ENCODE measurements around the gene NRXN3. TPM values are rescaled to one million over a fixed set of nuclear protein-coding genes. Genes with fewer than 3 reads are reported as not detected.
A peak's percentile ranks its signal among the peaks of the same experiment; 100 is the strongest.

The NRXN3 gene
- total and polyA plus RNA-seq, 2 of the 4 experiments (the other 2 are of a cell fraction), result 4.8 to 25.1 TPM

DNA sequence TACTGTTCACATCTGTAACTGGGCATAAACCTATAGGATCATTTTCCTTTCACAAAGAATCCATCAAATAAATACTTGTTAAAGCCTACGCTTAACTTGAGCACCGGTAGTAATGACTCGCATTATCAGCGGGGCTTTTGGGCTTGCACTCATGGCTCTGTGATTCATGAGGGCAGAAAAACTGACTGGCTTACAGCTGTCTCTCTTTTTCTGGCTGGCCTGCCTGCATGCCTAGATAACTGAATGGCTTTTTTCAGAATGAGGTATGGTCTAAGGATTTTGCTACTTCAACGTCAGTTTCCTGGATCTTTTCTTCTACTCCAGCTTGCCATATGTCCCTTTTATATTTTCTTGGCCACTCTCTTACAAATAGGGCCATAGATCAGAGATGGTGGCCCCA is 531.1 kb downstream of the NRXN3 start:
- Histone ChIP-seq H3K23ac (ENCODE audit: low read depth, low read length) (no peak overlapping the region), H3K18ac (ENCODE audit: low read depth, low read length) (no peak overlapping the region), H3K27me3 (ENCODE audit: control insufficient read depth, insufficient read depth, low read length) (no peaks in the 10 kb centered on the region), H3K4ac (ENCODE audit: low read depth, low read length) (no peak overlapping the region), H2BK120ac (ENCODE audit: low read depth, low read length) (no peak overlapping the region), H4K91ac (ENCODE audit: insufficient read depth, low read depth, low read length) (no peak overlapping the region), H2BK15ac (ENCODE audit: low read depth, low read length) (no peak overlapping the region), H2BK5ac (ENCODE audit: low read depth, low read length, poor library complexity, severe bottlenecking) (no peak overlapping the region), H3K4me3 (ENCODE audit: insufficient read depth, low read depth, low read length) (no peak overlapping the region), H3K4me1 (ENCODE audit: control insufficient read depth, insufficient read depth, low read length) (no peaks in the 10 kb centered on the region), H2AK5ac (ENCODE audit: low read depth, low read length) (no peak overlapping the region), H4K8ac (ENCODE audit: low read depth in 2 of 2, low read length in 2 of 2) (no peak overlapping the region), H2AK9ac (replicated peaks; ENCODE audit: low read depth, low read length, poor library complexity) (no peak overlapping the region), H3K9ac (ENCODE audit: low read depth, low read length) (no peak overlapping the region), H3K79me1 (ENCODE audit: low read depth in 1 of 2, low read length in 2 of 2) (no peaks in the 10 kb centered on the region), H3K36me3 (ENCODE audit: control insufficient read depth, insufficient read depth, low read length) (no peaks in the 10 kb centered on the region), H3K9me1 (ENCODE audit: insufficient read depth, low read length) (no peaks in the 10 kb centered on the region), H4K20me1 (ENCODE audit: insufficient read depth, low read length) (no peaks in the 10 kb centered on the region), H3K27ac (ENCODE audit: insufficient read depth, low read length) (no peak overlapping the region), H3K56ac (ENCODE audit: extremely low read depth, insufficient read depth, low read length) (no peak overlapping the region), H2BK20ac (ENCODE audit: low read depth, low read length) (no peak overlapping the region), H3K14ac (replicated peaks; ENCODE audit: low read depth, low read length) (no peak overlapping the region), H3K9me3 (ENCODE audit: control insufficient read depth, insufficient read depth, low read length) (no peaks in the 10 kb centered on the region), H2AFZ (replicated peaks; ENCODE audit: low read length, poor library complexity) (no peak overlapping the region), H4K5ac (ENCODE audit: low read depth, low read length) (no peak overlapping the region), H3K4me2 (ENCODE audit: low read depth, low read length) (no peak overlapping the region)
- BruUV-seq (replicated peaks), result no TSS peak
- in situ Hi-C loops (cut with MboI; ENCODE audit: low sequenced_read_pairs) (no loop called here), dilution Hi-C loops (cut with HindIII; ENCODE audit: low sequenced_read_pairs, unreplicated experiment) (no loop called here), intact Hi-C loops (cut with micrococcal nuclease) (no loop called here)
- ATAC-seq (ENCODE audit: low read depth) (no peak), DNase-seq (peak; percentile 25)
- POLR2A ChIA-PET (ENCODE audit: unreplicated experiment), result no interaction called here
- TF ChIP-seq MXI1 (IDR thresholded peaks at IDR 0.05; ENCODE audit: borderline replicate concordance, low read depth, low read length) (no peak), MAZ (IDR thresholded peaks at IDR 0.05; ENCODE audit: borderline replicate concordance, low read depth, low read length) (no peak)
- WGBS, 2 experiments (ENCODE audit: extremely low coverage in 2 of 2, insufficient read length in 1 of 2), result 74% methylated on average over 4 of the region's 5 CpGs; no CpG with 5 or more reads in 1 of the 2 experiments
- CTCF ChIA-PET, result no interaction called here

Measured in IMR-90 (cell line).